Measurements from ENCODE around the gene RNF225. TPM values are rescaled to one million over a fixed set of nuclear protein-coding genes. Genes with fewer than 3 reads are reported as not detected.

The RNF225 gene
- total and polyA plus RNA-seq, 9 of the 15 experiments (the other 6 are each of a cell fraction or from before 2014, with no cell fraction given): 0.33 TPM; not detected in 8

- peak; percentile 60 to 64; a peak in 1 of 4 replicates for TF ChIP-seq UBTF (IDR thresholded peaks at IDR 0.05; ENCODE audit: borderline replicate concordance in 1 of 2, low read depth in 2 of 2, low read length in 2 of 2)
- TF ChIP-seq ILF3 (IDR thresholded peaks at IDR 0.05; ENCODE audit: borderline replicate concordance): no peak; the same call in 1 of the 2 replicates
- TF ChIP-seq ZNF75A (CRISPR knock-in tag; IDR thresholded peaks at IDR 0.05): no peak
- no peak for TF ChIP-seq ZFP91 (CRISPR knock-in tag; IDR thresholded peaks at IDR 0.05)
- no peak for TF ChIP-seq TBL1XR1 (IDR thresholded peaks at IDR 0.05; ENCODE audit: low read length in 2 of 2)
- peak in 1 of 3 experiments; percentile 32; a peak in 3 of 6 replicates for TF ChIP-seq CTCF (IDR thresholded peaks at IDR 0.05 in 2 of 3, conservative IDR thresholded peaks at IDR 0.05 in 1 of 3; ENCODE audit: insufficient read depth in 2 of 3, low read depth in 1 of 3, low read length in 3 of 3)
- TF ChIP-seq ZKSCAN1 (IDR thresholded peaks at IDR 0.05; ENCODE audit: low read depth, low read length): no peak
- peak; percentile 55 for TF ChIP-seq NR2C2 (CRISPR knock-in tag; IDR thresholded peaks at IDR 0.05)
- TF ChIP-seq NR2C2 (tag; IDR thresholded peaks at IDR 0.05): peak; percentile 96
- no peak for TF ChIP-seq NCOA2 (IDR thresholded peaks at IDR 0.05; ENCODE audit: partially characterized antibody in 2 of 2)
- TF ChIP-seq POLR3G (IDR thresholded peaks at IDR 0.05; ENCODE audit: extremely low read depth, insufficient read length, insufficient replicate concordance): no peak
- no peak for TF ChIP-seq ZNF324 (CRISPR knock-in tag; IDR thresholded peaks at IDR 0.05)
- no peak for TF ChIP-seq HNRNPK (IDR thresholded peaks at IDR 0.05; ENCODE audit: low read depth, low read length, poor library complexity, severe bottlenecking)
- TF ChIP-seq HINFP (tag; conservative IDR thresholded peaks at IDR 0.05; ENCODE audit: low read depth): no peak
- no peak for TF ChIP-seq MCM3 (IDR thresholded peaks at IDR 0.05)
- TF ChIP-seq ZNF57 (CRISPR knock-in tag; IDR thresholded peaks at IDR 0.05): no peak
- no peak for TF ChIP-seq PCBP2 (IDR thresholded peaks at IDR 0.05; ENCODE audit: low read depth, low read length, poor library complexity, severe bottlenecking)
- TF ChIP-seq ZNF76 (CRISPR knock-in tag; IDR thresholded peaks at IDR 0.05; ENCODE audit: borderline replicate concordance): no peak
- peak; percentile 93 for TF ChIP-seq NFIC (IDR thresholded peaks at IDR 0.05)
Measured at GRCh38 chr19:58408152-58409009, 12.9 kb downstream of the RNF225 start, which contains the start of gene ZNF584 (continued).
